Hindlimb muscle (tissue), 1 donor: ENCODE data around the gene ALDH8A1. TPM values are rescaled to one million over a fixed set of nuclear protein-coding genes. Genes with fewer than 3 reads are reported as not detected.

ENCODE experiments used
- DNase-seq: peaks from one replicate; pipeline ENCODE4 v3.0.0-alpha.2; 2013
- polyA plus RNA-seq: library from polyadenylated mRNA; unstranded; fragments of 120-200 nt; gene quantifications from one replicate; pipeline ENCODE4 v1.2.1, GENCODE V29; 2013; ENCODE audit not compliant: insufficient read length

ALDH8A1 gene
- polyA plus RNA-seq, 1 donor: 1.1 TPM

DNA sequence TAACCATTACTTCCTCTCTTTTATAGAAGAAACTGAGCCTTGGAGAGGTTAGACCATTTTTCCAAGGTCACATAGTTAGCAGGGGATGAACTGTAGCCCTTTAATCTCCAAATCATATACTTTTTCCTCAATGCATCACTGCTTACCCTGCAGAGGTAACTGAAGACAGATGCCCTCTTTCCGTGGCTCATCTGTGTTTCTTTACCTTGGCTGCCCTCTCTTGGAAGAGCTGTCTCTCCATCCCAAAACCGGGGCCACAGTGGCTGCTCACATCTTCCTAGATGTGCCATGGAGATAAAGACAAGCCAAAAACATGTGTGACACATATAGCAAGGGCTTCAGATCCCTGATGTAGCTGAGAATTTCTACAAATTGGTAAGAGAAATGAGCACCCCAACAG, 581 bp upstream of the ALDH8A1 start:
- no peak for DNase-seq

DNA sequence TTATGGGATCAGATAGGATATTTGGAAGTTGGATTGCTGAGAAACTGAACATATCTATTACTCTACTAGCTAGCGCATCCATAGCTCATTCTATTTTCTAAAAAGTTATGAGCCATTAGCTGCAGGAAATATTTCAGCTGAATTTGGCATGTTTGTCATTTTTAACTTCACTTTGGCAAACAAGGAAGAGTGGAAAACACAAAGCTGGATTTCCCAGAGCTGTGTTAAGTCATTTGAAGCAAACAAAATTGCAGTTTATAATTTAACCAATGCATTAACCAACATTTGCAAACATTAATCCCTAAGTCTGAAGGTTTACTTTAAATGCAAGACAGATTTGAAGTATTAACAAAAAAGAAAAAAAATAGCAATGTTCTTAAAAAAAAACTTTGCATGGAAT, 1.2 kb downstream of the ALDH8A1 start:
- no peak for DNase-seq

DNA sequence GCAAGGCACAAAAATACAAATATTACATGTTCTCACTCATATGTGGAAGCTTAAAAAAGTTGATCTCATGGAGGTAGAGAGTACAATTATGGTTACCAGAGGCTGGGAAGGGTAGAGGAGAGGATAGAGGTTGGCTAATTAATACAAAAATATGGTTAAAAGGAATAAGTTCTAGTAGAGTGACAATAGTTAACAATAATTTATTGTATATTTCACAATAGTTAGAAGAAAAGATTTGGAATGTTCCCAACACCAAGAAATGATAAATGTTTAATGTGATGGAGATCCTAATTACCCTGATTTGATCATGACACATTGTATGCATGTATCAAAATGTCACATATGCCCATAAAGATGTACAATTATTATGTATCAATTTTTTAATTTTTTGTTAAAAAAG, 1.8 kb downstream of the ALDH8A1 start:
- DNase-seq: no peak

DNA sequence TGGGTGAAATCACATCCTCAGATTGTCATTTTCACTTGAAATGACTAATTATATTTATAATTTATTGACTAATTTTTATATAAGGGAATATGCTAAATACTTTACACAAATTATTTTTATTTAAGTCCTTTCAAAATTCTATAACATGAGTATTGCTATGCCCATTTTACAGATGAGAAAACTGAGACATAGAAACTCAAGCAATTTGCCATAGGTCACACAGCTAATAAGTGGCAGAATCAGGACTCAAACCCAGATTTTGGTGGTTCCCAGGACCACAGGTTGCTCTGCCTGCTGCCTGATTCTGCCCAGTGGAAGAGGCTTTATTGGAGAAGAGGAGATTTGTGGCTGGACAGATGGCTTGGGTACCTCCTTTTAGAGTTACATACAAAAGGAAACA, 4.9 kb downstream of the ALDH8A1 start:
- DNase-seq: no peak

DNA sequence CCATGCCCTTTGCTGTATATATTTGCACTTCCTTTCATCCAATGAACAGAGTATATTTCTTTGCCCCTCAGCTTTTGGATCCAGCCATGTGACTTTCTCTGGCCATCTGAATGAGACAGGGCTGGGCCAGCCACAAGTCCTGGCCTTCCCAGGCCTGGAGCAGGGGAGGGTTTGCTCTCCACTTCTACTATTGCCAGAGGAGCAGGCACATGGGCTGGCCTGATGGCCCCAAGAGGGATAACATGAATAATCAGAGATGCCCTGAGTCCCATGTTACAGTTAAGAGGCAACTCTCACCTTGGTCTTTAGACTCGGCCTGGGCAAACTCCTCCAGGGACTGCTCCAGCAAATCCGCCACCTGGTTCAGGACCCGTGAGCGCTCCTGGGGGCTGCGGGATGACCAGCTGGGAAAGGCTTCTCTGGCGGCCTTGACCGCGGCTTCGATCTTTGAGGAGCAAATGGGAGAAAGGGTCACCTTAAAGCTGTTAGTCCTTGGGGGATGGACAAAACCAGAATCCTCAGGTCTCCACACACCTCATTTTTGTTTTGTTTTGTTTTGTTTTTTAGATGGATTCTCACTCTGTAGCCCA, 6.3 kb downstream of the ALDH8A1 start:
- no peak for DNase-seq

DNA sequence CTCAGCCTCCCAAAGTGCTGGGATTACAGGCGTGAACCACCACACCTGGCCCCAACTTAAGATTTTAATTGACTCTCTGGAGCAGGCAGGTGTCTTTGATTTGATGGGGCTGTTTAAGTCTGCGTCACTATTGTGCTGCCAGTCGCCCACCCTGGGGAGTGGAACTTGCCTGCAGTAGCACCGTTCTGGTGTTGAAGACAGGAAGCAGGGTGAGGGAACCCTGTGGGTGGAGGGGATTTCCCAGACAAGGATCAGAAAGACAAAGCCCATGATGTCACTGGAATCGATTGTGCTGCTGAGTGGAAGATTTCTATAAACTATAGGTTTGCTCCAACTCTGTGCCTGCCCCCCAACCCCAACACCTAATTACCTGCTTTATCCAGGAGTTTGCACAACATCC, 11.0 kb downstream of the ALDH8A1 start:
- no peak for DNase-seq

DNA sequence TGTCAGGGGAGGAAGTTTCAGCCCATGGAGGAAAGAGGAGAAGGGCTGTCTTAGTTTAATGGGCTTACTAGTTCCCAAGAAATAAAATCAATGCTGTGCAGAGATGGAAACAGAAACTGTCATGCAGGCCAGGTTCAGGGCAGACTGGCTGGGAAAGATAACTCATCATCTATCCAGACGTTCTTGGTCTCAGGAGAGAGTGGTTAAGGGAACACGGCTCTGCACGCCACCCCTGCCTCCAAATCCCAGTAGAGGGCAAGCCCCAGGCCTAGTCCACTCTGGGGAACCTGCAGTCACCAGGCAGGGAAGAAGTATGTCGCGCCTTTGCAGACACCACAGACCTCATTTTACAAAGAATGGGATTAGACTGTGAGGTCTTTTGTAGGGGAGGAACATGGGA, 12.5 kb downstream of the ALDH8A1 start:
- DNase-seq: no peak

DNA sequence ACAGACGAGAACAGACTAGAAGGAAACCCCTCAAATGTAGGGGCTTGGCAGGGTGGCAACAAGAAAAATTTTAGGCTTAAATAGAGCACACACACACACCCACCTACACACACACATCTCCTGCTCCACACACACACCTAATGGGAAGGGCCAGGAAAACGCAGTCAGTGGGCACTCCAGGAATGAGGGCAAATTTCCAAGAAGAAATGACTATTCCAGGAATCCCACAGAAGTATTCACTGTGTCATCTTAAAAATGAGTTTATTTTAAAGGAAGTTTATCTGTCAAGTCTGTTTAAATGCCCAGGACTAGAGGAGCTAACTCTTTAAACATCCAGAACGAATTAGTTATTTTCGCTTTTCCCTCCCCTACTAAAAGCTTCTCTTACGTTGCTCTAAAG, 13.0 kb downstream of the ALDH8A1 start:
- DNase-seq: no peak

DNA sequence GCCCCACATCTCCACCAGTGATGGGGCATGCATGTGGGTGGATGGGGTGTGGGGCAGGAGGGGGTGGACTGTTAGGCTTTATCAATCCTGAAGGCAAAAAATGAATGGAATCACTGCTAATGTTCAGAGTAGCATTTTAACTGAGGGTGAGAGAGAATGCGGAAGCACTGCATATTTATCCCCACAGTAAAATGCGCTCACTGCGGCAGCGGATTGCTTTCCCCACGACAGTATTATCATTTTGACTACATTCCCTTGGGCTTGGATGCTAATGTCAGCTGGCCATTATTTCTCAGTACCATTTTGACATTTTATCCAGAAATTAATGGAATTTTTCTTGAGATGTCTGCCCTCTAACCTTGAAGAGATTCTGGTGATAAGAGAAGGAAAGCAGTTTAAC, 13.4 kb downstream of the ALDH8A1 start:
- no peak for DNase-seq

DNA sequence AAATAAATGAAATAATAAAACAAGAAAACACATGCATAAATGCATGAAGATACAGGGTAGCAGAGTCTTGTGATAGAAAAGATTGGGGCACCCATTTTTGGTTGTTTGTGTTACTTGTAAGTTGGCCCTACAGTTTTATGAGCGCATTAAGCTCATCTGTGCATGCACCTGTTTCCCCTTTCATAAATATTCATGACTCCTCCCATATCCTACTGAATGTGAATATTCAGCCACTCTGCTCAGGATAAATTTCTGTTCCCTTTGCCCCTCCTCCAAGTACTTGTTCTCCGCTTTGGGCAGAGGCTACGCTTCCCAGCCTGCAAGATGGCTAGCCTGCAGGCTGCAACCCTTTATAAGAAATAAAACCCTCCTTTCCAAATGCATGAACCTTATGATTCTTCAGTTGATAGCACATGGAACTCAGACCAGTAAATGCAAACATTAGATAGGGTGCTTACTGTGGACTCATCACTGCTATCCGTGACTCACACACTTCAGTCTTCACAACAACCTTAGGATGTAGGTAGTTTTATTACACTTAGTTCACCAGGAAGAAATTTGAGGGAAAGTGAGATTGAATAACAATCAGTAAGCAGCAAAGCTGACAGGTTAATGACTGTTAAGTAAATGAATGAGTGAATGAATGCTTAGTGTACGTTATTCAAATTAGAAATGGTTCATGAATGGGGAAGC, 15.0 kb downstream of the ALDH8A1 start:
- no peak for DNase-seq

DNA sequence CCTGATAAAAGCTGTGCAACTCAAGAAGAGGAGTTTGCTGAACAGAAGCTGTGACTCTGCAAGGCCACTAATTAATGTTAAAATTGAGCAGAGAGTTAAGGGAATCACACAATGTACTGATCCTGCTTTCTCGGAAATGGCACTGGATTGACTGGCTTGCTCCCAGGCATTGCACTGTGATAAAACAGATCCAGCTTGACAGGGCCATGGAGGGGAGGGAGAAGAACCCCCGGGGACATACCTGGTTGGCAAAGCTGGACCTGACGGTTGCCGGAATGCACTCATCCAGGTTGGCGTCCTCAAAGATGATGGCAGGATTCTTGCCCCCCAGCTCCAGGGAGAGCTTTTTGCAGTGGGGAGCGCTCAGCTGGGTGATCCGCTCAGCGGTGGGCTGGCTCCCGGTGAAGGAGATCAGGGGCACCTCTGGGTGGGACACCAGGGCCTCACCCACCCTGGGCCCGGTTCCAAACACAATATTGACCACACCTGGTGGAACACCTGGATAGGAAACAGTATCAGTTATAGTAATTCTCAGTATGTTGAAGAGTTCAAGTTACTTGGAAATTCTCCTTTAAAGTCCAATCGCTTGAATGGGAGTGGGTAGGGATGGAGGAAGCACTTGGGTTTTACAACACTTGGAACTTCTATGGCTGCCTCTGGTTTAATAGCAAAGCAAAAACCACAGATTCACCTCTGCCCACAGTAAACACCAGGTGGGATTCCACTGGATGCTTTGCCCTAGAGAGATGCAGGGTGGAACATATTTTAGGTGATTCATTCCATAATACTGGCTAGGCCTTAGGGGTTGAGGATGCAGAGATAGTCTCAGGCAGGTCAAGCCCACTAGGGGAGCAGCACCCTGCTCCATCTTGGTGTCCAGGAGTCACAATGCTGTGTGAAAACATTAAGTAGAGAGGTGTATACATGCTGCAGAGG, 17.1 kb downstream of the ALDH8A1 start:
- DNase-seq: no peak

DNA sequence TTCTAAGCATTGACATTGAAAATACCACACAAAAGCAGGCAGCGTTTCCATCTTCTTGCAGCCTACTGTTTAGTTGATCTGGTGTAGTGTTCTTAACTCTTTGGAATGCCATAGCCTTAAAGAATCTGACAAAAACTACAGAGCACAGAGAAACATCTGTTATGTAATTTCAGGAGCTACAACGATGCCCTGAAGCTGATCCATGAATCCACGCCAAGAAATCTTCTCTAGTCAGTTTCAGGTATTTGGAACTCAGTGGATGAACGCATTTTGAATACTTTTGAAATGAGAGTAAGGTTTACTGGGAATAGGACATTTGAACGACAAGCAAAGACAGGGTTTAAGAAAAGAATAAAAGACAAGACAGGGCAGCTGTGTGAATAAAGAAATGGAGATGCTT, 17.8 kb downstream of the ALDH8A1 start:
- DNase-seq: no peak

DNA sequence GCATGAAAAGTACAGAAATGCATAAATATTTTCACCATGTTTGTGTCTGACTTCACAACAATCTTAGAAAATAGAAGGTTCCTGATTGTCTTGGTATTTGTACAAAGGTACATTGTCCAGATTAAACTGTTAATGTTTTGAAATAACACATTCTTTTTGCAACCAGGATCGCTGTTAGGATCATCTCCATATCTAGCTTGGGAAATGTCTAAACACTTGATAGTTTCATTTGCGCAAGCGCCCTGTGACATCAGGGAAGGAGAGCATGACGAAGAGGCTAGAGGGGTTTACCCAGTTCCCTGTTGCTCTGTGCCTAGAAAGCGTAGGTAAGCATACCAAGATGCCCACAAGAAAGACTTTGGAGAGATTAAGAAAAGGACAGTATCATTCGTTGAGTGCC, 19.4 kb downstream of the ALDH8A1 start:
- no peak for DNase-seq

DNA sequence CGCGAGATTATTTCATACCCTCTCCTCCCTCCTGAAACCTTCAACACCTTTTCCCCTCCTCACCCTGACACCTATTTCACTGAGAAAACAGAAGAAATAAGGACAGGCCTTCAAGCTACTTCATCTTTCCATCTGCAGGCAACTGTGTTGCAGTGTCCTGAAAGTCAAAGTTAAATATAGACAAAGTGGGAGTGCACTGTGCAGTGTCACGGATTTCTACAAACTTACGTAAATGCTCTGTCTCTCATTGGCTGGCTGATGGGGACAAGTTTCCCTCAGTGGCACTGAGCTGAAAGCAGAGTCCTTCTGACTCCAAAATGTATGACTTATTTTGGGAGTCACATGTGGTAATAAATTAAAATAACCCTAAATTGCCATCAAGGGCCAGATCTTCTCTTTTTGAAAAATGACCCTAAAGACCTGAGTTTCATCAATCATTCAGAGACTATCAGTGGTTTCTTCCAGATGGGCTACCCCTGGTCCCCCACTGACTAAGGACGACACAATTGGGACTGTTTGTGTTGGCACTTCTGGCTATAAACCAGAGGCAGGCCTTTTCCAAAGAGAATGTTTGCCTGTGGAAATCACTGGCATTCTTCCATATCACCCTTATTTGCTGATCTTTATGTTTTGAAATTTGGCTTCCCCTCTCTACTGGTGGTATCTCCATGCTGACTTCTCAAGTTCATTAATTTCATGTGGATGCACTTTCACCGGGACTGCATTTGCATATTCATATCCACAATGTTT, 21.6 kb downstream of the ALDH8A1 start:
- DNase-seq: no peak

DNA sequence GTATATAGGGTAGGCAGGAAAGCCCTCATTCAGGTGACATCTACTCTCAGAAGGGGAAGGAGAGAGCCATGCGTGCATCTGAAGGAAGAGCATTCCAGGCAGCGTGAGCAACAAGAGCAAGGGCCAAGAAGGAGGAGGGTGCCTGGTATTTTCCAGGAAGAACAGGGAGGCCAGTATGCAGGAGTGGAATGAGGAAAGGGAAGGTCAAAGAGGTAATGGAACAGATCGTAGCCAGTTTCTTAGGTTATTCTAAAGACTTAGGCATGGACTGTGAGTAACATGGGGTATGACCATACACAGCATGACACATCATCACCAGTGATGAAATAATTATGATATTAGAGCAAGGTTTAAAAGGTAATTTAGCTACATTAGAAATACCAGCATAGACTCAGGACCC, 24.1 kb downstream of the ALDH8A1 start:
- no peak for DNase-seq

DNA sequence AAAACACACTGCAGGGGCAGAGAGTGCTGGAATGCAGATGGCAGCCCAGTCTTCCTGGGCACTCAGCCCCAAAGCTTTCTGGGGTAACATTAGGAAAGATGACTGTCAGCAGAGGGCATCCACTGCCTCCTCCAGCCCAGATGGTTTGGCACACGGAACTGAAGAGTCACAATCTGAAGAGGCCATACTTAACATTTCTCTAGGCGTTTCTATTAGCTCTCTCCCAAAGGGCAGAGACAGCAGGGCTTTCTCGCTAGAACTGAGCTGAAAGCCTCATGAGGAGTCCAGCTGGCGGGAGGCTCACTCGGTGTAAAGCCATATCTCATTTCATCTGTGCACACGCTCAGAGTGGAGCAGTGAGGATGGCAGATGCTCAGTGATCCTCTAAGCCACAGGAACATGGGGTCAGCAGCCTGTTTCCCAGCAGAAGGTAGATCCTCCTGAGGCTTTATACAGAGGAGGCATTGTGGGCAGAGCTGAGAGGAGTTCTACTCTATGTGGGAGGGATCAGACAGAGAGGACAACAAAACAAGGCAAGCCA, 28.1 kb downstream of the ALDH8A1 start:
- no peak for DNase-seq

DNA sequence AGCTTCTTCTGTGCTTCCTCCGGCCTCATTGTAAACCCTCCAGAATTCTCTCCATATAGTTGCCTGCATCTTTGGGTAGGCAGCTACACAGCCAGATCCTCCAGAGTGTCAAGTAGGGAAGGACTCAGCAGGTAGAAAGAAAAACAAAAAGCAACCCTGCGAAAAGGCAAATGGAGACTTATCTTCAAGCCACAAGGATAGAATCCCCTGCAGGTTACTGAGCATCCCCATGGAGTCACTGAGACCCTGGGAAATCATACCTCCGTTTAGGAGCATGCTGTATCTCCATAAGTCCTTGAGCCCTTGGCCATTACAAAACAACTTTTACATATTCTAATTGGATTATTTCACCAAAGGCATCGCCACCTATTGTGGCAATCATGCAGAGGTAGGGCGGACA, 28.6 kb downstream of the ALDH8A1 start:
- no peak for DNase-seq

DNA sequence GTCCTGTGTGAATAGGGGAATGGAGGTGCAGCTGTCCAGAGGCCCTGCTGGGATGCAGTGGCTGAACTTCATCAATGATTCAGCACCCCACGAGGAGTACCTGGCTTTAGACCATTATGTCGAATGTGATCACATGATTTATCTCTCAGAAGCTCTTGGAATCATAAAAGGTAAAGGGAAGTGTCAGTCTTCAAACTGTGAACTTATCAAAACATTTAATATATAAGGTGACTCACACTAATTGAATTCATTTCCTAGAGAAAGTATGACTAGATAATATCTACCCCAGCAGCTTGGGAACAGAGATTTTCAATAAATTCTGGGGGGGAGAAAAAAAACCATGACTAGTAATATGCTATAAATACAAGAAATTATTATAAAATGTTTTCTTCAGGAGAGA, 29.5 kb downstream of the ALDH8A1 start:
- DNase-seq: no peak

DNA sequence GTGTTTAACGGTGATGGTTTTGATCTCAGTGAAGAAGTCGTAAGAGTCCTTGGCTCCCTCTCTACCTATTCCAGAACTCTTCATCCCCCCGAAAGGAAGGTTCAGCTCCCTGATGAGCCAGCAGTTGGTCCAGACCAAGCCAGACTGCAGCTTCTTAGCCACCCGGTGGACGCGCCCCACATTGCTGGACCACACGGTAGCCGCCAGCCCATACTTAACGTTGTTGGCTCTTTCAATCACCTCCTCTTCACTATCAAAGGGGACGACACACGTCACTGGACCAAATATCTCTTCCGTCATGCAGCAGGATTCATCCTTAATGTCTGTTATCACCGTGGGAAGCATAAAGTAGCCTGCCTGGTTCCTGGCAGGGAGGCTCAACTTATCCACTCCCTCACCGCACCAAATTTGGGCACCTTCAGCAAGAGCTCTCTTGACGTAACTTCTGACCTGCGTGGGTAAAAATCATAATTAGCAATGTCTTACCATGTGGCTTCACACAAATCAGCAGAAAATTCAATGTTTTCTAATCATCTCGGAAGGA, 31.4 kb downstream of the ALDH8A1 start:
- no peak for DNase-seq

DNA sequence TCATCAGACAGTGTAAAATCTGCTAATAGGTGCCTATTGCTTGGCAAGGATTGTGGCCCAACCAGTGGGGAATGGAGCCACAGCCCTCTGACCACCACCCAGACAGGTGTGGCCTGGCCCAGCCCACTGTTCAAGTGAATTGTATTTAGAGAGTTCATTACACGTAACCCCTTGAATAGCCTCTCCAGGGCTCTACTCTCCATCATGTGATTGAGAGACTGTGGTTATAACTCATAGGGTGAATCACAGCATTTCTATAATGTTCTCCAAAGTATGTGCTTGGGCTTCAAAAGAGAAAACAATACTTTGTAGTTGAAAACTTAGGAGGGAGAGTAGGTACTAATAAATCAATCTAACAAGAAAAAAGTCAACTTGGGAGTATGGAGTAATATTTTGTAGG, 38.4 kb downstream of the ALDH8A1 start:
- no peak for DNase-seq

DNA sequence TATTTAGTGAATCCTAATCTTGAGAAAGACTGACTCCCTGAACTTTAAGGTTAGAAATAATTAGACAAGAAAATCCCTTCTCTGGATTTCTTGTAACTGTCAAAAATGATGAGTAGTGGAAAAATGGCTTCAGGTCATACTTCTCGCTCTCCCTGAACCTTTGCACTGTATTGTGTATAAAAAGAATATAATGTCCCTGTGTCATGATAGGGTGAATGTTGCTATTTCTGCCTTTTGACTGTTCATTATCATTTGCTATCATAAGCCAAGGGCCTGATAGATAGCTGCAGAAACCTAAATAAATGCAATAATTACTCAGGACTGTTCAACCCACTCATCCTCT, 39.3 kb downstream of the ALDH8A1 start:
- DNase-seq: no peak
